ENCODE results near the gene NTSR1. TPM values are rescaled to one million over a fixed set of nuclear protein-coding genes. Genes with fewer than 3 reads are reported as not detected.

Gene NTSR1
- polyA plus RNA-seq, 1 experiment: 0.09 TPM

DNA sequence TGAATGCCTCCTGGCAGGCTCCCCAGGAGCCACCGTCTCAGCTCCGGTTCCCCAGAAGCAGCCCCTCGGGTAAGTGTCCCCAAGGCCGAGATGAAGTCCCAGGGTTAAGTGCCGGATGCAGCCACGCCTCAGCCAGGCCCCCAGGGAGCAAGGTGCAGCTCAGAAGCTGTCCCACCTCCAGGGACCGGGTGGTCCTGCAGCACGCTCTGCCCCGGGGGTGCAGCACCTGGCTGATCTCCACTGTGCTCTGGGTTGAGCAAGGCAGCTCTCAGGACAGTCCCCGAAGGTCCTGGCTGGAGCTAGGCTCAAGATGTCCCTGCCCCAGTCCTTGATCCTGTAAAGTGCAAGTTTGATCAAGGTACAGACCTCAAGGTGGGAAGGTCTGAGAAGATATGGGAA, 15.1 kb upstream of the NTSR1 start:
- no peak for DNase-seq (ENCODE audit: low read depth, low spot score)
- H3K27me3 ChIP-seq (ENCODE audit: control insufficient read depth, insufficient read depth, low read length): peaks cover 23% of the 10 kb centered on the region
- CTCF ChIA-PET: no interaction called here

DNA sequence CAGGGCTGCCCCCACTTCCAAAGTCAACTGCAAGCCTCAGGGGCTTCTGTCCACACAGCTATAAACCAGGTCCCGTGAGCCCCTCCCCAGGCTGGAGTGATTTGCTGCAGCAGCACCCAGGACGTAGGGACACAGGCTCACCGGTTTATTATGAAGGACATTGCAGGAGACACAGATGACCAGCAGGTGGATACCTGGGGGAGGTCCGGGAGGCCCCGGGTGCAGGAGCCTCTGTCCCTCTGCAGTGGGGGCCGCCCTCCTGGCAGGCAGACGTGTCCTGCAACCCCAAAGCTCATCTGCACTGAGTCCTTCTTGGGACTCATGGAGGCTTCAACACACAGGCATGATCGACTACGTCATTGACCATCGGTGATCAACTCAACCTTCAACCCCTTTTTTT, 14.5 kb upstream of the NTSR1 start:
- no peak for DNase-seq (ENCODE audit: low read depth, low spot score)
- no peak overlapping the region for H3K27ac ChIP-seq (ENCODE audit: low read depth, low read length)
- TF ChIP-seq, protein P1, sequence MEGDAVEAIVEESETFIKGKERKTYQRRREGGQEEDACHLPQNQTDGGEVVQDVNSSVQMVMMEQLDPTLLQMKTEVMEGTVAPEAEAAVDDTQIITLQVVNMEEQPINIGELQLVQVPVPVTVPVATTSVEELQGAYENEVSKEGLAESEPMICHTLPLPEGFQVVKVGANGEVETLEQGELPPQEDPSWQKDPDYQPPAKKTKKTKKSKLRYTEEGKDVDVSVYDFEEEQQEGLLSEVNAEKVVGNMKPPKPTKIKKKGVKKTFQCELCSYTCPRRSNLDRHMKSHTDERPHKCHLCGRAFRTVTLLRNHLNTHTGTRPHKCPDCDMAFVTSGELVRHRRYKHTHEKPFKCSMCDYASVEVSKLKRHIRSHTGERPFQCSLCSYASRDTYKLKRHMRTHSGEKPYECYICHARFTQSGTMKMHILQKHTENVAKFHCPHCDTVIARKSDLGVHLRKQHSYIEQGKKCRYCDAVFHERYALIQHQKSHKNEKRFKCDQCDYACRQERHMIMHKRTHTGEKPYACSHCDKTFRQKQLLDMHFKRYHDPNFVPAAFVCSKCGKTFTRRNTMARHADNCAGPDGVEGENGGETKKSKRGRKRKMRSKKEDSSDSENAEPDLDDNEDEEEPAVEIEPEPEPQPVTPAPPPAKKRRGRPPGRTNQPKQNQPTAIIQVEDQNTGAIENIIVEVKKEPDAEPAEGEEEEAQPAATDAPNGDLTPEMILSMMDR (IDR thresholded peaks at IDR 0.05; ENCODE audit: low read depth, low read length): no peak
- peaks cover 4% of the 10 kb centered on the region; the same call in 1 of the 2 replicates for H3K9me3 ChIP-seq (ENCODE audit: control insufficient read depth, insufficient read depth, low read length)
- CTCF ChIA-PET: no interaction called here
- POLR2A ChIA-PET: no interaction called here
- H3K27me3 ChIP-seq (ENCODE audit: control insufficient read depth, insufficient read depth, low read length): peaks cover 20% of the 10 kb centered on the region
- no peak overlapping the region for H3K4me3 ChIP-seq (ENCODE audit: low read depth, low read length)

More for the DNA sequence above, 15.1 kb upstream of the NTSR1 start:
- H3K4me3 ChIP-seq (ENCODE audit: low read depth, low read length): no peak overlapping the region
- TF ChIP-seq, protein P1 (IDR thresholded peaks at IDR 0.05; ENCODE audit: low read depth, low read length): no peak
- POLR2A ChIA-PET: no interaction called here
- no peaks in the 10 kb centered on the region; the same call in 1 of the 2 replicates for H3K9me3 ChIP-seq (ENCODE audit: control insufficient read depth, insufficient read depth, low read length)
- no peak overlapping the region for H3K27ac ChIP-seq (ENCODE audit: low read depth, low read length)

DNA sequence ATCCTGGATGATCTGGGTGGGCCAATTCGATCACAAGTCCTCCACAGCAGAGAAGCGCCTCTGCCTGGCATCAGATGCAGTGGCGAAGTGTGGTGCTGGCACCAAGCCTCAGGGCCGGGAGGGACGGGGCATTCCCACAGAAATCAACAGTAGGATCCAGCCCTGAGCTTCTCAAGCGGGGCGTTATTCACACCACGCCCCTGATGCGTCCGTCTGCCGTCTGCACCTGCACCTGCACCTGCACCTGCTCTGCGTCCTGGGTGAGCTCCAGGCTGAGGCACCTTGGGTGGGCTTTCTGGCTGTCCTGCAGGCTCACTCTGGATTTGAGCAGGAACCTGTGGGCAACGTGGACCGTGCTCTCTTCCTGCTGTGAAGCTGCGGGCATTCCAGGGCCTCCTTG, 13.8 kb upstream of the NTSR1 start:
- TF ChIP-seq, protein P1 (IDR thresholded peaks at IDR 0.05; ENCODE audit: low read depth, low read length): no peak
- H3K27ac ChIP-seq (ENCODE audit: low read depth, low read length): no peak overlapping the region
- H3K27me3 ChIP-seq (ENCODE audit: control insufficient read depth, insufficient read depth, low read length): peaks cover 20% of the 10 kb centered on the region
- no peak overlapping the region for H3K4me3 ChIP-seq (ENCODE audit: low read depth, low read length)
- POLR2A ChIA-PET: no interaction called here
- H3K9me3 ChIP-seq (ENCODE audit: control insufficient read depth, insufficient read depth, low read length): peaks cover 9% of the 10 kb centered on the region; the same call in 1 of the 2 replicates
- CTCF ChIA-PET: no interaction called here
- no peak for DNase-seq (ENCODE audit: low read depth, low spot score)

DNA sequence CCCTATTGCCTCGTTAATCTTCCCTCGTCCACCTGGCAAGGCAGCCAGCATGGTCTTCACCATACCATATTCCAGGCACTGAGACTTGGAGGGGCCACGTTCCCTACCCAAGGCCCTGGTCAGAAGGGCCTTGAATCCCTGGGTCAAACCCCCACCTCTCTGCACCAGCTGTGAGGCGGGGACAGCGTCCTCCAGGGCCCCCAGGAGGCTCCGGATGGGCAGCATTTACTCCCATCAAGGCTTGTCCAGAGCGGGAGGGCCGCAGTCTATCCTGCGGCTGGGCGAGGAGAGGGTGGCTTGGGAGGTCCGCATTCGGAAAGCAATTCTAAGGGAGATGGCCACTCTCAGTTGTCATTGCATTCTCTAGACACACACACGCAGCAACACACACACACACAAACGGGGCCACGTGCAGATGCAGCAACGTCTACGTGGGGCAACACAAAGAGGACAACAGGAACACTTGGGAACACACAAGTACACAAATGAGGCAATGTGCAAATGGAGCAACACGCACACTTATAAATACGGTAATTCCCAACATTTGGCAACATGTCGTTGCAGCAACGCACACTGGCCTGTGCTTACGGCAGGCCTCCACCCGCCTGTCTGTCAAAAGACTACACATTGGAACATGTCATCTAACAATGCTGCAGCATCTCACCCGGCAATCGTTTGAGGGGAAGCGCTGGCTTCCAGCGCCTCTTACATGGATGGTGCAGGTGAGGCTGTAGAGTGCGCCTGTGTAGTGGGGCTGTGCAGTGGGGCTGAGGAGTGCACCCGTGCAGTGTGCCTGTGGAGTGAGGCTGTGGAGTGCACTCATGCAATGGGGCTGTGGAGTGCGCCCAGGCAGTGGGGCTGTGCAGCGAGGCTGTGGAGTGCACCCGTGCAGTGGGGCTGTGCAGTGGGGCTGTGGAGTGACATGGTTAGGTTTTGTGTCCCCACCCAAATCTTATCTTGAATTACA, 12.9 kb upstream of the NTSR1 start:
- H3K4me3 ChIP-seq (ENCODE audit: low read depth, low read length): no peak overlapping the region
- H3K27ac ChIP-seq (ENCODE audit: low read depth, low read length): no peak overlapping the region
- H3K9me3 ChIP-seq (ENCODE audit: control insufficient read depth, insufficient read depth, low read length): peaks cover 9% of the 10 kb centered on the region; the same call in 1 of the 2 replicates
- peaks cover 20% of the 10 kb centered on the region for H3K27me3 ChIP-seq (ENCODE audit: control insufficient read depth, insufficient read depth, low read length)
- DNase-seq (ENCODE audit: low read depth, low spot score): no peak
- TF ChIP-seq, protein P1 (IDR thresholded peaks at IDR 0.05; ENCODE audit: low read depth, low read length): no peak
- CTCF ChIA-PET: no interaction called here
- POLR2A ChIA-PET: no interaction called here

DNA sequence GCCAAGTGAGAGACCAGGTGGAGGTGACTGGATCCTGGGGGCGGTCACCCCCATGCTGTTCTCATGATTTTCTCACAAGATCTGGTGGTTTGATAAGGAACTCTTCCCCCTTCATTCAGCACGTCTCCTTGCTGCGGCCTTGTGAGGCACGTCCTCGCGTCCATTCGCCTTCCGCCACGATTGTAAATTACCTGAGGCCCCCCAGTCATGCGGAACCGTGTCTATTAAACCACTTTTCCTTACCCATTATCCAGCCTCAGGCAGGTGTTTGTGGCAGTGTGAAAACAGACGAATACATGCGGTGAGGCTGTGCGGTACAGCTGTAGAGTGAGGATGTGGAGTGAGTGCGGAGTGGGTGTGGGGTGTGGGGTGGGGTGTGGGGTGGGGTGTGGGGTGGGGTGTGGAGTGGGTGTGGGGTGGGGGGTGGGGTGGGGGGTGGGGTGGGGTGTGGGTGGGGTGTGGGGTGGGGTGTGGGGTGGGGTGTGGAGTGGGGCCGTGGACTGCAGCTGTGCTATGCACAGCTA, 12.1 kb upstream of the NTSR1 start:
- no peak for DNase-seq (ENCODE audit: low read depth, low spot score)
- TF ChIP-seq, protein P1 (IDR thresholded peaks at IDR 0.05; ENCODE audit: low read depth, low read length): no peak
- ChIA-PET CTCF (no interaction called here), POLR2A (no interaction called here)
- Histone ChIP-seq H3K4me3 (ENCODE audit: low read depth, low read length) (no peak overlapping the region), H3K27ac (ENCODE audit: low read depth, low read length) (no peak overlapping the region), H3K9me3 (ENCODE audit: control insufficient read depth, insufficient read depth, low read length) (peaks cover 9% of the 10 kb centered on the region; the same call in 1 of the 2 replicates), H3K27me3 (ENCODE audit: control insufficient read depth, insufficient read depth, low read length) (peaks cover 20% of the 10 kb centered on the region)

Data from AG04450 (cell line).